GF-D8 (cell line): ENCODE measurements around the gene CD44.

Source experiments
- DNase-seq: peaks from one replicate; lab custom pipeline; 2025; lab: John Stamatoyannopoulos, UW

The CD44 gene

DNA sequence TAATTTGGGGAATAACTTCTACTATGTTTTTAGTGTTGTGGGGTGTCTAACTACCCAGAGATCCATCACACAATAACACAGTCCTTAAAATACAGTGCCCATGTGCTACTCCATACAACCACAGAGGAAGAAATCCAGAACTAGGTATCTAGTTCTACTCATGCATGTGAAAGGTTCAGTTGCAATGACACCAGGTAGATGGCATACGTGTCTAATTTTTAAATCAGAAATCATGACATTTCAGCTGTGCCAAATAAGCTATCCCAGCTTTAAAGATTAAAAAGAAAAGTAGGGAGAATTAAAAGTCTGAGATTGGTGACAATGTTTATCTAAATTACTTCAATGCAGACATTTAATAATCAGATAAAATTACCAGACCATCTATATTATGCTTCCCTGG, 122.2 kb downstream of the CD44 start:
- DNase-seq: no peak

DNA sequence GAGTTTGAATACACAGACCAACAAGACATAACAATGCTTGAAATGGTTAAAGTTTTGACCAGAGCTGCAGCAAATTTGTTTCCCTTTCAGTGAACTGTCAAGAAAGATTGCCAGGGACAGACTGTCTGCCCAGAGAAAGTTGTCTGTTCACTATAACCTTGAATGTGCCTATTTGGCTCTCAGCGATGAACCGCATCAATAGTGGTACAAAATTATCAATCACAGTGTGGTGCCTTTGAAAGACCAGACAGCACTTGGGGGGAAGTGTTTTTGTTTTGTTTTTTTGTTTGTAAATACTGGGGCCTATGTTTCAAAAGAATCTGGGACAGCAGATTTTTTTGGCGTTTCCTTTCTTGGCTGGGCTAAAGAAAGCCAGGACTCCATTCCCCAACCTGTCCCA, 123.1 kb downstream of the CD44 start:
- DNase-seq: no peak

DNA sequence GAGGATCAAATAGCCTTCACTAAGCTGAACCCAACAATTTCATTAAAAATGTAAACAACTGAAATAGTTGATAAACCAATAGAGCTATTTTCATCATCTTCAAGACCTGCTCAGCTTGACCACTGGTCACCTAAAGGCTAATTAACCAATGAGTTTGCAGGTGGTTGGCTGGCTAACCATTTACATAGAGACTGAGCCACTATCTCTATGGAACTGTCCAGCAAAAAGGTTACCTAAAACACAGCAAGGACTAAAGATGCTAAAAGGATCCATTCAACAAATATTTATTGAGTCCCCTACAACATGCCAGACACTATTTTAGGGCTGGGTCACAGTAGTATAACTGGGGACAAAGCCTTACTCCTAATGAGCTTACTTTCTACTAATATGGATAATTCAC, 123.8 kb downstream of the CD44 start:
- DNase-seq: no peak

DNA sequence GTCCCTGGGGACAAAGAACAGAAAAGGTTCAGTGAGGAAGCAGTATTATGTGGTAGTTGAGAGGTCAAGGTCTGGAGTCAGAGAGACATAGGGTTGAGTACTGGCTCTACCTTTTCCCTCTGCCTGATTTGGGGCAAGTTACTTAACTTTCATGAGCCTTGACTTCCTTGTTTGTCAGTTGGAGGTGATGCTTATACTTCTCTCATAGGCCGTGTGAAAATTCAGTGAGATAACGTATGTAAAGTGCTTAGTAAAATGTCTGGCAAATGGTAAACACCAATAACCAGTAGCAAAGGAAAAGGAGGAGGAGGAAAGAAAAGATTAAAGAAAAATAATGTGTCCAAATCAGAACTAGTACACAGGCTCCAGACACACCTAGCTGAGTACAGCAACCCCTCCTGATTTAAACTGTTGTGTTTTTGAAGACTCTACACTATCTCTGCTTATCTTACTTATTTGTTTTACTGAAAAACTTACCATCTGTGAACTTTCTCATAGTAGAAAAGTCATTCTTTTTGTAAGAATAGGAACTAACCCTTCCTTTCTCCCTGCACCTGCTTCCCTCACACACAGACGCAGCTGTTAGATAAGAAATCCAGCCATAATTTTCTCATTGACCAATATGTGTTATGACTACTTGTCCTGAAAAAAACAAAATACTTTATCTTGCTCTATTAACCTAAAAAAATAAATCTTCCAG, 126.9 kb downstream of the CD44 start:
- no peak for DNase-seq

DNA sequence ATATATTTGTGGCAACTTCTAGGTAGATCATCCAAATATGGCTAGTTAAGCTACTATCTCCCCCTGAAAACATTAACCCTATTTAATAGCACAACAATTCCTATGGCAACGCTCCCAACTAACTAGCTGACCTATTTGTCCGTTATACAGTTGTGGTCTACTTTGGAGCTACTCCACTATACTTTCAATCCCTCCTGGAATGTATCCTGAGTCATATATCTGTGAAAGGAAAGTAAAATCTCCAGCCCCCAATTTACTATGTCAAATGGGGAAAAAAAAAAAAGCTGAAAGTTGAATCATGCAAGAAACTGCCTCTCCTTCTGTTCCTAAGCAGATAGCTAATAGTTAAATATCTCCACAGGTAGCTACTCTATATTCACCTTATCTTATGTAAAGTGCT, 128.5 kb downstream of the CD44 start:
- no peak for DNase-seq

DNA sequence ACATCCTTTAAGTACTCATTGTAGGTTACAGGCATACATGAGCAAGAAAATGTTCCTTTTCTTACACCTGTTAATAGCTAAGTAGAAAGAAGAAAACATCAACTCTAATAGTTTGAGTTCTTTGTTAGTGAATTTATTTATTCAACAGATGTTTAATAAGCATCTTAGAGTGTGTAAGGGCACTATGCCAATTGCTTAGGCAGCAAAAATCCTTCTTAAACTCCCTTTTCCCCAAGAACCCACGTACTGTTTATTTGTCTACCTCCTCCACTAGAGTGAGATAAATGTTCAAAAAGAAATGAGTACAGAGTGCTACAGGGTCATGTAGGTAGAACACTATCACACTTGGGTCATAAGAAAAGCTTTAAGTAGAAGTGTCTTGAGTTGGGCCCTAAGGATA, 131.4 kb downstream of the CD44 start:
- DNase-seq: no peak

DNA sequence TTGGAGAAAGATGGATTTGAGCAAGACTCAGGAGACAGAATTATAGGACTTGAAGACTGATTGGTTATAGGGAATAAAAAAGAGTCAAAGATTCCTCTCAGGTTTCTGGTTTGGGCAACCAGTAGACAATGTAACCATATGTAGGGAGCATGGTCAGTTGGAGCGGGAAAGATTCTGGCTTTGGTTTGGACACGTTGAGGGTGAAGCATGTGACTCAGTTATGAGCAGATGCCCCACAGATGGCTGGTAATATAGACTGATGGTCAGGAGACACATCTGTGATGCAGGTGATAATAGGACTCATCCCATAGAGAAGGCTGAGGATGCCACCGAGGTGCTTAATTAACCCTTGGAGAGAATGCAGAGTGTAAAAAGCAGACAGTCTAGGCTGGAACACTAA, 132.1 kb downstream of the CD44 start:
- DNase-seq: no peak

GRCh38 chr11:35272391-35272902, 133.5 kb downstream of the CD44 start:
- DNase-seq: no peak

DNA sequence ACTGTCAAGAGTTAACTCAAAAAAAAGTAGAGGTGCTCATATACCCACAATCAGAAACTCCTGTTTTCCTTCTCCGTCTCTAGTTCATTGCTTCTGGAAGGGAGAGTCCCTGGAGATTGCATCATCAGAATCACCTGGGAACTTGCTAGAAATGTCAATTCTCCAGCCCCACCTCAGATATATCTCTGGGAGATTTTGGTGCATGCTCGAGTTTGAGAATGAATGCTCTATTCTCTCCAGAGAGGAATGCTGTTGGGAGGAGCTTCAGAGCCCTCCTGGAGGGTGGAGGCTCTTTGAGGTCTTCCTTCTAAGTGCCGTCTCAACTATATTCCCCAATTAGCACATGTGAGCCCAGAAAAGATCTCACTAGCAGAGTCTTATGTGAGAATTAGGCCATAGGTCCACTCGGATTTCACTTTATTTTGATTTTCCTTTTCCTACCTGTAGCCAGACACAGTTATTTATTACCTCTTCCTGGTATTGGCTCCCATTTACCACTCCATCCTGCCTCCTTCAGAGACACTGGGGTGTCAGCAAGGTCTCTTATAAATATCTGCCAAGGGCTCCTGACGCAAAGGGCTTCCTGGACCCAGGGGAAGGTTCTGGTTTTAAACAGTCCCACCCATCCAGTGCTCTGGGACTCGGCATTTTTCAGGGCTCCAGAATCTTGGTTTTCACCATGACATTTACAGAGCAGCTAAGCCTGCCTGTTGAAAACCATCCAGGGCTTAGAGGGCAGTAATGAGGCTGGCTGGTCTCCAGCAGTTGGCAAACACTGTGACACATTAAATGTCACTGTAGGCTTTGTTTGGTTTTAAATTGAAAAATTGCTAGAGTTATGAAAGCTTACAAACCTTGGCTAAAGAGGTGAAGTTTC, 136.2 kb downstream of the CD44 start:
- no peak for DNase-seq

GRCh38 chr11:35275786-35276170, 136.8 kb downstream of the CD44 start:
- no peak for DNase-seq

- no peak for DNase-seq
These were observed 137.6 kb downstream of the CD44 start for GRCh38 chr11:35276396-35277145.

DNA sequence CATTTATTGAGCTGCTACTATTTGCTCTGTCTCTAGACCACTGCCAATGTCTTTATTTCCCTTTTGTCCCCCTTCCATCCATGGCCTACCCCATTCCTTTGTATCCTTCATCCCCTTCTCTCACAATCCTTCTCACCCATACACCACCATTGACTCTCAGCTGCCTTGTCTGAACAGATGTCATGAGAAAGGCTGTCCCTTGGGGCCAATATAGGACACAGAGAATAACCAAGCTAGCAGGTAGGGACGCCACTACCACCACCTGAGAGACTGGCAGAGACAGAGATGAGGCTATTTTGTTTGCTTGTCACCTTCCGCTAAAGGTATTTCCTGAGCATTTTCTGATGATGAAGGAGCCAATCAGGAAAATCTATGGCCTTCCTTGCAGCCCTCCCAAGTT, 138.9 kb downstream of the CD44 start:
- DNase-seq: no peak

- DNase-seq: no peak
These were observed 141.8 kb downstream of the CD44 start for GRCh38 chr11:35280727-35281126.

- DNase-seq: no peak
These were observed 142.3 kb downstream of the CD44 start for GRCh38 chr11:35281169-35281688.
